GM08714 (cell line): Measurements from ENCODE around the gene PRPF6.

Experiments used
- H3K4me3 ChIP-seq: fragments of 200-500 bp; sonication (Bioruptor generic); 2 replicates; pipeline ENCODE4 v1.5.1; 2014; ENCODE audit warnings: mild to moderate bottlenecking, low read length, inconsistent platforms
- ZNF274 ChIP-seq: IDR thresholded peaks from 2 replicates; pipeline ENCODE4 v1.6.1; 2012; ENCODE audit warnings: mild to moderate bottlenecking, low read depth, low read length

Gene PRPF6

DNA sequence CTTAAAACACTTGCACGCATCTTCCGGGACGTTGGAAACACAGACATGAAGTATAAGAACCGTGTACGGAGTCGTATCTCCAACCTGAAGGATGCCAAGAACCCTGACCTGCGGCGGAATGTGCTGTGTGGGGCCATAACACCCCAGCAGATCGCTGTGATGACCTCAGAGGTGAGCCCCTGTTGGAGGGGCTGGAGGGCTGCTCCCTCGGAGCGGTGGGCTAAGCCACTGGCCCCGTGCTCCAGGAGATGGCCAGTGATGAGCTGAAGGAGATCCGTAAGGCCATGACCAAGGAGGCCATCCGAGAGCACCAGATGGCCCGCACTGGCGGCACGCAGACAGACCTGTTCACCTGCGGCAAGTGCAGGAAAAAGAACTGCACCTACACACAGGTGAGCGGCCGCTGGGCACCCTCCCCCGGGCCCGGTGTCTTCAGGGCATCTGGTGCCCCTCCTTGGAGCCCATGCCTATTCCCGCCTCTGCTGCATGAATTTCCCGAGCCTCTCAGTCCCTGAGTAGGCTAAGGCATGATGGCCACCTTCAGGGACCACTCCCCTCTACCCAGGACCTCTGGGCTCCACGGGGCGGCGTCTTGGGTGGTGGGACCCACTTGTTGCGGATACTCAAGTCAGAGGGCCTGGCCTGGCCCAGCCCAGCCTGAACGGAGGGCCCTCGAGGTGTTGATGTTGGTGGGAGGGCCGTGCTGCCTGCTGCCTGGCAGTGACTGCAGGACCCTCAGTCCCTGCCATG, 89.5 kb downstream of the PRPF6 start:
- H3K4me3 ChIP-seq: no peak overlapping the region
- no peak for TF ChIP-seq ZNF274

- TF ChIP-seq ZNF274: no peak
- H3K4me3 ChIP-seq: no peak overlapping the region
These were observed 90.7 kb downstream of the PRPF6 start for GRCh38 chr20:64071341-64072332.

DNA sequence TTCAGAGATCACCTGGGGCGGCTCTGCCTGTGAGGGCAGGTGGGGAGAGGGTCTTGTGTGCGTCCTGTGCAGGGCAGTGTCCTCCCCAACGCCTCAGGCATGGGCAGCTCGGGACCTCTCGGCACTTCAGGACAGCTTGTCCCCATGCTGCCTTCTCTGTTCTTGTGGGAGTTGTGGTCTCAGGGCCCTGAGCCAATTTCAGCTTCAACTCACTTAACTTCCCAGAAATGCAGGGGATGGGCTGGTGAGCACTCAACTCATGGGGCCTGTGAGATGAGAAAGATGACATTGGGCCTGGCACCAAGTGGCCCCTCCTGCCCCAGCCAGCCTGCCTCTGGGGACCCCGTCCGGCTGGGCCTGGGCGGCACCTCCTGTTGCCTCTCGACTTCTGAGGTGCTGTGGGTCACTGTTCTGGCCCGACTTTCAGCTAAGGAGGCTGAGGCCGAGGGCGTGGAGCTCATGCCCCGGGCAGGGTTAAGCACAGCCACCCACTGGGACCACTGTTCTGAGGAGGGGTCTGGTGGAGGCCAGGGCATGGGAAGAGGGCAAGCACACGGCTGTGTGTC, 91.6 kb downstream of the PRPF6 start:
- TF ChIP-seq ZNF274: no peak
- H3K4me3 ChIP-seq: no peak overlapping the region

DNA sequence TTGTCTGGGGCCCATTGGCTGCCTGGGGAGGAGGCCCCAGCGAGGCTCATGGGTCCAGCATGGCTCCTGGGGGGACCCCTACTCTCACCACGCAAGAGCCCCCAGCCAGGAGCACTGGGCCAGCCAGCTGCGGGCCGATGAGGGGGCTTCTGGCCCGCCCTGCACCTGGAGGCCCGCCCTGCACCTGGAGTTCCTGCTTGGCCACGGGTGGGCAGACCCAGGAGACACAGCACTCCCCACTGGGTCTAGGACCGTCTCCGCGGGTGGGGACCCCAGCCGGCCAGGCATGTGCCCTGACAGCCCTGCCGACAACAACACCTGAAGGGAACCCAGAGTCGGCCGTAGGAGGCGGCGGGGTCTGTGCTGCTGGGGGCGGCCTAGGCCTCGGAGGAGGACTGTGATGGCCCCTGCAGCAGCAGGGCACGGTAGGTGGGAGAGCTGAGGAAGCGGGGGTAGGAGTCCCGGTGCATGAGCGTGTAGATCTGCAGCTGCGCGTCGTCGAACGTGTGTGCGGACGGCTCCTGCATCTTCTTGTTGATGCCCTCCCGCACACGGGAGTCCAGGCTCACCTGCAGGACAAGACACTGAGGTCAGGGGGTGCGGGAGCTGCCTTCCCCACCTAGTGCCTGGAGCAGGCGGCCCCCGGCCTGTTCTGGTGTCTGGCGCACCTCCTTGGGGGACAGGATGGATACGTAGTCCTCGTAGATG, 92.7 kb downstream of the PRPF6 start:
- no peak for TF ChIP-seq ZNF274
- H3K4me3 ChIP-seq: no peak overlapping the region

DNA sequence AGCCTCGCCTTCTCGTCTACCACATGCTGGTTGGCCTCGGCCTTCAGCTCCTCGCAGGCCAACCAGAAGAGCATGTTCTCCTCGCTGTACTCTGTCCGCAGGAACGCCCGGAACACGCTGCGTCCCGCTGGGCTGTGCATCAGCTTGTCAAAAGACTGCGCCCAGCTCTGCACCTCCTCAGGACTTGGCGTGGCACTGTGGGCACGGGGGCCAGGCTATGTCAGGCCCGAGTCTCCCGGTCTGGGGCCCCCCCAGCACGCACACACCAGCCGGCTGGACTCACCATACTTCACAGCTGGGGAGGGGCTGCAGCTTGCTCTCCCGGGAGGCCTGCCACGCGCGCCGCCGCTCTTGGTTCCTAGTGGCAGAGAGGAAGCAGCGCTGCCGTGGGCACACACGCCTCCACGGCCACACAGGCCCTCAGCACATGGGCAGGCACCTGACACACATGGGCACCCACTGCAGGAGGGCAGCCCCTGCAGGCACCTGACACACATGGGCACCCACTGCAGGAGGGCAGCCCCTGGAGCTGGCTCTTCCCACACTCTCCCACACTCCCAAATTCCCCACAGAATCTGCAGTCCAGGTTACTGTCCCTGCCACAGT, 93.4 kb downstream of the PRPF6 start:
- TF ChIP-seq ZNF274: no peak
- H3K4me3 ChIP-seq: no peak overlapping the region

GRCh38 chr20:64074963-64075362, 94.0 kb downstream of the PRPF6 start:
- TF ChIP-seq ZNF274: no peak
- no peak overlapping the region for H3K4me3 ChIP-seq

- no peak for TF ChIP-seq ZNF274
- no peak overlapping the region for H3K4me3 ChIP-seq
These were observed 94.6 kb downstream of the PRPF6 start for GRCh38 chr20:64075556-64075955.

GRCh38 chr20:64076061-64076997, 95.4 kb downstream of the PRPF6 start:
- no peak for TF ChIP-seq ZNF274
- H3K4me3 ChIP-seq: peak overlapping the region; percentile 92; the same call in 1 of the 2 replicates

- H3K4me3 ChIP-seq: peak overlapping the region; percentile 92; the same call in 1 of the 2 replicates
These were observed 96.2 kb downstream of the PRPF6 start for GRCh38 chr20:64077094-64077493.

DNA sequence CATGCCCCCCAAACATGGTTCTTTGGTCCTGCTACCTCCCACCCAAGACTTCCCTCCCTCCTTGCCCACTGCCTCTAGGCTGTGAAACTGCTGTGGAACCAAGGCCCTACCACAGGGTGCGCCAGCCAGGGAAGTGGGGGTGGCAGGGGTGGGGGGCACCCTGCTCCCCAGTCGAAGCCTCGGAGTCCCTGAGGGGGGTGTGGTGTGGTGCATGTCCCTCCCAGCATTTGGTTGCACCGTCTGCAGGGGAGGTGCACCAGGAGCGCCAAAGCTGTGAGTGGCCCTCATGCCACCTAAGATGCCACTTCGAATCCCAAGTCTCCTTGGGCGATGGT, 96.6 kb downstream of the PRPF6 start:
- H3K4me3 ChIP-seq: peak overlapping the region; percentile 92; the same call in 1 of the 2 replicates
- no peak for TF ChIP-seq ZNF274

More at GRCh38 chr20:64077094-64077493, 96.2 kb downstream of the PRPF6 start:
- no peak for TF ChIP-seq ZNF274

DNA sequence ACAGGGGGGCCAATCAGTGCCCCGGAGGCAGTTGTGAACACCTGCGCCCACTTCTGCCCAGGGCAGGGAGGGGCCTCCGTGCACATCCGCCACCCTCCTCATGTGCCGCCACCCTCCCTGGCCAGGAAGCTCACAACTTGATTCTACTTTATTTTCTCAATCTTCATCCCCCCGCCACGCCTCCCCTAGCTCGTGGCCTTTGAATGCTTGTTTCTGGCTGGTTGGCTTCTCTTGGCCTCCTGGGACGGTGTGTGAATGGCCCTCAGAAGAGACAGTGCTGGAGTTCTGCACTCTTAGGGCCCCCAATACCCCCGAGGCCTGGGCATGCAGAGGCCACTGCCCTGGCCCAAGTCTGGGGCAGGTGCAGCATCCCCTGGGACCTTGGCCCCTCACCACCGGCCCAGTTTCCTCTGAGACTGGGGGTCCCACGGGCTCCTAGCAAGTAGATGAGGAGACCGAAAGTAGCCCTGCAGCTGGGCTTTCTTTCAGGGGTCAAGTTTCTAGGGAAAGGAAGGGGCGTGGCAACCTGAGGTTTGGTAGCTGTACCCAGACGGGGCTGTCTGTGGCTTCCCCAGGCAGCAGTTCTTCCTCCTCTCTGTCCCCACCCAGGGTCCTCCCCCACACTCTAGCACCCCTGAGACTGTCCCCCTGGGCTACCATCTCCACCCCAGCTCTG, 97.1 kb downstream of the PRPF6 start:
- no peak for TF ChIP-seq ZNF274
- peak overlapping the region; percentile 92; the same call in 1 of the 2 replicates for H3K4me3 ChIP-seq

DNA sequence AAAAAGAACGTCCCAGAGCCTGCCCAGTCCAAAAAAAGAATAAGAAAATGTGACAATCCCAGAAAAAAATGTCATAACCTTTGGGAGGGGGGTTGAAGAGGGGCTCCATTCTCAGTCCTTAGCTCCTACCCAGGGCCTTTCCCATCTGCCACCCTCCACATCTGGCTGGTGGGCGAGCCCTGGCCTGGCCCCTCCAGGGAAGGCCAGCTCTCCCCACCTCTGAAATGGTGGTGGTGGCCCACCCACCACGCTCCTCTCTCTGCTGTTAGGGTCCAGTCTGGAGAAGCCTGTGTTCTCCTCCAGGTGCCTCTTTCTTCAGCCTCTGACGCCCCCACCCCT, 98.0 kb downstream of the PRPF6 start:
- H3K4me3 ChIP-seq: peak overlapping the region; percentile 92
- no peak for TF ChIP-seq ZNF274
